Measurements from ENCODE around the gene FGFR2.

- TF ChIP-seq CTCF (conservative IDR thresholded peaks at IDR 0.05; ENCODE audit: low read depth, low read length) (no peak), SMC3 (IDR thresholded peaks at IDR 0.05; ENCODE audit: low read depth, low read length) (no peak), POLR2A (IDR thresholded peaks at IDR 0.05; ENCODE audit: low read depth, low read length) (no peak), CEBPB (IDR thresholded peaks at IDR 0.05; ENCODE audit: low read depth, low read length) (no peak), BHLHE40 (IDR thresholded peaks at IDR 0.05; ENCODE audit: low read depth, low read length) (no peak)
Measured at GRCh38 chr10:121509112-121509511, 89.1 kb downstream of the FGFR2 start.

Measured in IMR-90 (cell line).